HepG2 (cell line): ENCODE measurements around the gene MCC. TPM values are rescaled to one million over a fixed set of nuclear protein-coding genes. Genes with fewer than 3 reads are reported as not detected.

ENCODE experiments used
- ATAC-seq: fragments of 200-7000 bp; cut with Tn5 transposase; 3 replicates; pipeline ENCODE4 v1.9.1; 2020; ENCODE audit warnings: mild to moderate bottlenecking, moderate library complexity
- BruUV-seq: library from RNA; stranded (reverse); fragments of 400-500 nt; replicated peaks from 2 replicates; lab custom pipeline; 2021; lab: Mats Ljungman, UMichigan
- CTCF ChIA-PET: fragments of 300-600 bp; formaldehyde crosslinking; extraction: SDS; loops from one replicate; lab custom pipeline; 2021; ENCODE audit warnings: low total read pairs, inconsistent platforms, low intra/inter-chr PET ratio; lab: Yijun Ruan, JAX
- POLR2A ChIA-PET: fragments of 350-600 bp; sonication (Branson Sonifier 250); formaldehyde crosslinking; loops from one replicate; lab custom pipeline; 2020; ENCODE audit warnings: antibody characterized with exemption, inconsistent platforms; lab: Yijun Ruan, JAX
- DNase-seq: peaks from one replicate; pipeline ENCODE4 v3.0.0-alpha.2; 2015; ENCODE audit warnings: low spot score
- FAIRE-seq: peaks from 3 replicates; lab custom pipeline; 2011; peaks lifted over from hg19 to GRCh38; lab: Jason Lieb, UNC
- H2AFZ ChIP-seq: one replicate; pipeline ENCODE4 v1.6.1; 2011; ENCODE audit warnings: low read length, inconsistent platforms
- H3K27ac ChIP-seq: fragments of 300-600 bp; 3 replicates; pipeline ENCODE4 v1.8.0; 2011; ENCODE audit warnings: mixed run types, mild to moderate bottlenecking, mixed read lengths, low read length, inconsistent platforms; ENCODE audit not compliant: insufficient read depth; ENCODE audit errors: extremely low read length
- H3K27me3 ChIP-seq, 2 experiments: fragments of 200-600 bp in 1 of 2; 2 replicates in 1 of 2; 3 replicates in 1 of 2; pipeline versions ENCODE4 v1.6.0 to v1.8.0; 2011; ENCODE audit warnings: low read length in 2 of 2, mild to moderate bottlenecking in 2 of 2, moderate library complexity in 2 of 2, inconsistent platforms in 1 of 2; ENCODE audit not compliant: insufficient read depth in 2 of 2, control insufficient read depth in 1 of 2
- H3K36me3 ChIP-seq, 2 experiments: fragments of 200-600 bp in 1 of 2; replicated peaks in 1 of 2; 2 replicates in 1 of 2; 3 replicates in 1 of 2; pipeline versions ENCODE4 v1.5.1 to v1.8.0; 2011; ENCODE audit warnings: low read length in 2 of 2, inconsistent platforms in 1 of 2; ENCODE audit not compliant: insufficient read depth in 2 of 2, control insufficient read depth in 1 of 2
- H3K4me1 ChIP-seq: 2 replicates; pipeline ENCODE4 v1.5.1; 2012; ENCODE audit warnings: low read length, inconsistent platforms; ENCODE audit not compliant: insufficient read depth
- H3K4me2 ChIP-seq: 2 replicates; pipeline ENCODE4 v1.6.0; 2011; ENCODE audit warnings: low read depth, low read length, inconsistent platforms
- H3K4me3 ChIP-seq, 3 experiments: fragments of 200-600 bp in 1 of 3; sonication (generic), shearing (Covaris generic) in 1 of 3; replicated peaks in 1 of 3; 2 replicates each; pipeline ENCODE4 v1.5.1; 2011 to 2016; ENCODE audit warnings: low read length in 3 of 3, inconsistent platforms in 2 of 3, low read depth in 2 of 3, mild to moderate bottlenecking in 2 of 3, control low read depth in 1 of 3, mixed read lengths in 1 of 3; ENCODE audit not compliant: insufficient read depth in 1 of 3
- H3K79me2 ChIP-seq: one replicate; pipeline ENCODE4 v1.6.1; 2011; ENCODE audit warnings: low read length, inconsistent platforms; ENCODE audit not compliant: insufficient read depth
- H3K9ac ChIP-seq: 2 replicates; pipeline ENCODE4 v1.6.0; 2011; ENCODE audit warnings: mild to moderate bottlenecking, low read depth, low read length, inconsistent platforms; ENCODE audit not compliant: insufficient read depth
- H3K9me3 ChIP-seq: 2 replicates; pipeline ENCODE4 v1.5.1; 2012; ENCODE audit warnings: mild to moderate bottlenecking, low read length
- H4K20me1 ChIP-seq: 2 replicates; pipeline ENCODE4 v1.6.0; 2011; ENCODE audit warnings: inconsistent platforms, mild to moderate bottlenecking, low read length, moderate library complexity; ENCODE audit not compliant: insufficient read depth
- CTCF ChIP-seq: sonication (generic); formaldehyde crosslinking; IDR thresholded peaks from 2 replicates; pipeline ENCODE4 v1.5.0; 2020; ENCODE audit warnings: mild to moderate bottlenecking, missing genetic modification reagents, moderate library complexity
- DR1 ChIP-seq: sonication (generic); formaldehyde crosslinking; IDR thresholded peaks from 2 replicates; pipeline ENCODE4 v1.8.0; 2021; ENCODE audit warnings: mild to moderate bottlenecking, missing genetic modification reagents, inconsistent platforms
- HES4 ChIP-seq: sonication (generic); formaldehyde crosslinking; IDR thresholded peaks from 2 replicates; pipeline ENCODE4 v1.9.0; 2021; ENCODE audit warnings: mild to moderate bottlenecking, missing genetic modification reagents, borderline replicate concordance
- HOMEZ ChIP-seq: IDR thresholded peaks from 2 replicates; pipeline ENCODE4 v1.6.1; 2016; ENCODE audit warnings: low read depth
- IRX3 ChIP-seq: sonication (generic); formaldehyde crosslinking; IDR thresholded peaks from 2 replicates; pipeline ENCODE4 v1.8.1; 2023; ENCODE audit warnings: mild to moderate bottlenecking, low read depth, missing genetic modification reagents, borderline replicate concordance
- JARID2 ChIP-seq: sonication (generic); formaldehyde crosslinking; IDR thresholded peaks from 2 replicates; pipeline ENCODE4 v1.8.1; 2023; ENCODE audit warnings: missing genetic modification reagents, inconsistent platforms; ENCODE audit not compliant: insufficient replicate concordance
- SIX1 ChIP-seq: sonication (generic); formaldehyde crosslinking; IDR thresholded peaks from 2 replicates; pipeline ENCODE4 v1.4.0; 2020; ENCODE audit warnings: missing genetic modification reagents, borderline replicate concordance
- ZFP37 ChIP-seq: sonication (generic); formaldehyde crosslinking; IDR thresholded peaks from 2 replicates; pipeline ENCODE4 v1.4.0; 2020; ENCODE audit warnings: missing genetic modification reagents, borderline replicate concordance
- ZNF256 ChIP-seq: sonication (generic); formaldehyde crosslinking; conservative IDR thresholded peaks from 2 replicates; pipeline ENCODE4 v1.4.0; 2020; ENCODE audit warnings: missing genetic modification reagents
- ZNF790 ChIP-seq: sonication (generic); formaldehyde crosslinking; IDR thresholded peaks from 2 replicates; pipeline ENCODE4 v1.8.0; 2022; ENCODE audit warnings: missing genetic modification reagents, mild to moderate bottlenecking, borderline replicate concordance
- WGBS: methylation state at CpG from one replicate; pipeline ENCODE4 v1.1.6; 2017; ENCODE audit warnings: low lambda C conversion rate; 5-methylcytosine and 5-hydroxymethylcytosine counted together
- in situ Hi-C: cut with HindIII; loops from 2 replicates; pipeline ENCODE4 v1.10.0; 2017; ENCODE audit warnings: low pct_unique_long_range_greater_than_20kb; ENCODE audit not compliant: extremely low pct_ligation_motif_present
- intact Hi-C: fragments of 100-400 bp; cut with micrococcal nuclease; formaldehyde crosslinking; loops from one replicate; pipeline ENCODE4 v1.10.0; 2022; ENCODE audit not compliant: unreplicated experiment
- polyA plus RNA-seq, 8 experiments: library from polyadenylated mRNA; depleted of rRNA in 3 of 8; stranded (reverse) in 7 of 8; unstranded in 1 of 8; fragments of >200 nt; fragmentation: Illumina TruSeq in 4 of 8; extraction: Trizol in 4 of 8; gene quantifications; 2 replicates each; pipeline versions ENCODE4 v1.2.1 to v1.2.3, GENCODE V29; 2011 to 2016; ENCODE audit warnings: low read depth in 4 of 8, missing spikeins in 1 of 8, mixed read lengths in 1 of 8; ENCODE audit not compliant: insufficient read depth in 1 of 8
- total RNA-seq, 5 experiments: library from RNA; depleted of rRNA; stranded (reverse); fragments of >200 nt; fragmentation: Illumina TruSeq; extraction: Trizol; gene quantifications; 2 replicates each; pipeline ENCODE4 v1.2.3, GENCODE V29; 2016; ENCODE audit warnings: low read depth in 1 of 5
- TF ChIP-seq, protein P1 (sequence below): sonication (generic); formaldehyde crosslinking; IDR thresholded peaks from 2 replicates; pipeline ENCODE4 v1.8.1; 2023; ENCODE audit warnings: mild to moderate bottlenecking, missing genetic modification reagents
- TF ChIP-seq, protein P2 (sequence below): sonication (generic); formaldehyde crosslinking; IDR thresholded peaks from 2 replicates; pipeline ENCODE4 v1.5.1; 2020; ENCODE audit warnings: mild to moderate bottlenecking, missing genetic modification reagents

The MCC gene
- total and polyA plus RNA-seq, 2 of the 13 experiments (the other 11 are each of a cell fraction or from before 2014, with no cell fraction given): 0.55 to 2.4 TPM

GRCh38 chr5:112983363-112983762, 504.9 kb downstream of the MCC start:
- intact Hi-C loops: no loop called here
- Histone ChIP-seq H3K4me2 (no peak overlapping the region), H2AFZ (no peak overlapping the region), H3K27ac (no peak overlapping the region), H4K20me1 (peaks cover 26% of the 10 kb centered on the region), H3K4me1 (peaks cover 56% of the 10 kb centered on the region), H3K36me3 (peaks cover 5 to 24% of the 10 kb centered on the region in 2 experiments), H3K27me3 (no peaks in the 10 kb centered on the region), H3K9ac (no peak overlapping the region), H3K9me3 (no peaks in the 10 kb centered on the region), H3K4me3 (no peak overlapping the region), H3K79me2 (peaks cover 94% of the 10 kb centered on the region)
- ChIA-PET POLR2A (no interaction called here), CTCF (no interaction called here)
- in situ Hi-C loops: no loop called here
- BruUV-seq: no TSS peak
- FAIRE-seq: no peak
- 98% methylated on average over 2 of the region's 2 CpGs for WGBS
- DNase-seq: no peak
- no peak for ATAC-seq
- TF ChIP-seq ZFP37 (no peak), JARID2 (no peak), CTCF (no peak), SIX1 (no peak), HES4 (no peak), IRX3 (CRISPR knock-in tag) (no peak), HOMEZ (CRISPR knock-in tag) (no peak), ZNF256 (no peak), ZNF790 (CRISPR knock-in tag) (no peak), DR1 (CRISPR knock-in tag) (no peak)
- TF ChIP-seq, protein P1, sequence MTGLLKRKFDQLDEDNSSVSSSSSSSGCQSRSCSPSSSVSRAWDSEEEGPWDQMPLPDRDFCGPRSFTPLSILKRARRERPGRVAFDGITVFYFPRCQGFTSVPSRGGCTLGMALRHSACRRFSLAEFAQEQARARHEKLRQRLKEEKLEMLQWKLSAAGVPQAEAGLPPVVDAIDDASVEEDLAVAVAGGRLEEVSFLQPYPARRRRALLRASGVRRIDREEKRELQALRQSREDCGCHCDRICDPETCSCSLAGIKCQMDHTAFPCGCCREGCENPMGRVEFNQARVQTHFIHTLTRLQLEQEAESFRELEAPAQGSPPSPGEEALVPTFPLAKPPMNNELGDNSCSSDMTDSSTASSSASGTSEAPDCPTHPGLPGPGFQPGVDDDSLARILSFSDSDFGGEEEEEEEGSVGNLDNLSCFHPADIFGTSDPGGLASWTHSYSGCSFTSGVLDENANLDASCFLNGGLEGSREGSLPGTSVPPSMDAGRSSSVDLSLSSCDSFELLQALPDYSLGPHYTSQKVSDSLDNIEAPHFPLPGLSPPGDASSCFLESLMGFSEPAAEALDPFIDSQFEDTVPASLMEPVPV (CRISPR knock-in tag): no peak
- TF ChIP-seq, protein P2, sequence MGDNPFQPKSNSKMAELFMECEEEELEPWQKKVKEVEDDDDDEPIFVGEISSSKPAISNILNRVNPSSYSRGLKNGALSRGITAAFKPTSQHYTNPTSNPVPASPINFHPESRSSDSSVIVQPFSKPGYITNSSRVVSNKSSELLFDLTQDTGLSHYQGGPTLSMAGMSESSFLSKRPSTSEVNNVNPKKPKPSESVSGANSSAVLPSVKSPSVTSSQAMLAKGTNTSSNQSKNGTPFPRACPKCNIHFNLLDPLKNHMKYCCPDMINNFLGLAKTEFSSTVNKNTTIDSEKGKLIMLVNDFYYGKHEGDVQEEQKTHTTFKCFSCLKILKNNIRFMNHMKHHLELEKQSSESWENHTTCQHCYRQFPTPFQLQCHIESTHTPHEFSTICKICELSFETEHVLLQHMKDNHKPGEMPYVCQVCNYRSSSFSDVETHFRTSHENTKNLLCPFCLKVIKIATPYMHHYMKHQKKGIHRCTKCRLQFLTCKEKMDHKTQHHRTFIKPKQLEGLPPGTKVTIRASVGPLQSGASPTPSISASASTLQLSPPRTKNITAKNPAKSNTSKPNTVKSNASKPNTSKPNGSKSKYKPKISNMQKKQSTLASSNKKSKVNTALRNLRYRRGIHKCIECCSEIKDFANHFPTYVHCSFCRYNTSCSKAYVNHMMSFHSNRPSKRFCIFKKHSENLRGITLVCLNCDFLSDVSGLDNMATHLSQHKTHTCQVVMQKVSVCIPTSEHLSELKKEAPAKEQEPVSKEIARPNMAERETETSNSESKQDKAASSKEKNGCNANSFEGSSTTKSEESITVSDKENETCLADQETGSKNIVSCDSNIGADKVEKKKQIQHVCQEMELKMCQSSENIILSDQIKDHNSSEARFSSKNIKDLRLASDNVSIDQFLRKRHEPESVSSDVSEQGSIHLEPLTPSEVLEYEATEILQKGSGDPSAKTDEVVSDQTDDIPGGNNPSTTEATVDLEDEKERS (CRISPR knock-in tag): no peak
